HG03342 (cell line): ENCODE data around the gene VMAC.
A peak's percentile ranks its signal among the peaks of the same experiment; 100 is the strongest.
"Not testable (repeated sequence)": the region's sequence is repeated elsewhere in the genome, so short reads cannot be mapped to it uniquely, and the experiment has no call there.

Experiments
- ATAC-seq: cut with Tn5 transposase; IDR thresholded peaks from one replicate; pipeline ENCODE4 v1.9.1; 2021; ENCODE audit warnings: mild to moderate bottlenecking, moderate library complexity; ENCODE audit not compliant: unreplicated experiment

VMAC gene

GRCh38 chr19:5904352-5905113 is at the start of gene VMAC:
VMAC (plus strand) TSS chr19:5904872; CDS start chr19:5904891, 19 bp downstream.
- ATAC-seq = peak; percentile 74

GRCh38 chr19:5855151-5855550 is 49.5 kb upstream of the VMAC start:
- not testable (repeated sequence) for ATAC-seq

GRCh38 chr19:5857203-5858081 is 47.2 kb upstream of the VMAC start:
- no peak for ATAC-seq

- no peak for ATAC-seq
These were observed 41.5 kb upstream of the VMAC start for GRCh38 chr19:5863030-5863665.

GRCh38 chr19:5864013-5864720 is 40.5 kb upstream of the VMAC start:
- ATAC-seq = no peak

GRCh38 chr19:5864725-5865486 is 39.8 kb upstream of the VMAC start:
- ATAC-seq = no peak

GRCh38 chr19:5865772-5866171 is 38.9 kb upstream of the VMAC start:
- ATAC-seq = no peak

GRCh38 chr19:5867201-5868136 is 37.2 kb upstream of the VMAC start:
- no peak for ATAC-seq

- ATAC-seq = no peak
These were observed 33.7 kb upstream of the VMAC start for GRCh38 chr19:5870986-5871394.

- ATAC-seq = no peak
These were observed 31.0 kb upstream of the VMAC start for GRCh38 chr19:5873617-5874199.

GRCh38 chr19:5874496-5874895 is 30.2 kb upstream of the VMAC start:
- not testable (repeated sequence) for ATAC-seq

GRCh38 chr19:5877427-5877826 is 27.2 kb upstream of the VMAC start:
- no peak for ATAC-seq

- no peak for ATAC-seq
These were observed 26.8 kb upstream of the VMAC start for GRCh38 chr19:5877882-5878281.

GRCh38 chr19:5880196-5880595 is 24.5 kb upstream of the VMAC start:
- no peak for ATAC-seq

GRCh38 chr19:5880604-5881078 is 24.0 kb upstream of the VMAC start:
- no peak for ATAC-seq

- no peak for ATAC-seq
These were observed 23.0 kb upstream of the VMAC start for GRCh38 chr19:5881543-5882299.

- ATAC-seq = no peak
These were observed 22.2 kb upstream of the VMAC start for GRCh38 chr19:5882421-5882968.
